HG03460 (cell line): Measurements from ENCODE around the gene QSOX2.

Experiments
- ATAC-seq: cut with Tn5 transposase; IDR thresholded peaks from one replicate; pipeline ENCODE4 v1.9.1; 2021; ENCODE audit not compliant: unreplicated experiment

The QSOX2 gene

DNA sequence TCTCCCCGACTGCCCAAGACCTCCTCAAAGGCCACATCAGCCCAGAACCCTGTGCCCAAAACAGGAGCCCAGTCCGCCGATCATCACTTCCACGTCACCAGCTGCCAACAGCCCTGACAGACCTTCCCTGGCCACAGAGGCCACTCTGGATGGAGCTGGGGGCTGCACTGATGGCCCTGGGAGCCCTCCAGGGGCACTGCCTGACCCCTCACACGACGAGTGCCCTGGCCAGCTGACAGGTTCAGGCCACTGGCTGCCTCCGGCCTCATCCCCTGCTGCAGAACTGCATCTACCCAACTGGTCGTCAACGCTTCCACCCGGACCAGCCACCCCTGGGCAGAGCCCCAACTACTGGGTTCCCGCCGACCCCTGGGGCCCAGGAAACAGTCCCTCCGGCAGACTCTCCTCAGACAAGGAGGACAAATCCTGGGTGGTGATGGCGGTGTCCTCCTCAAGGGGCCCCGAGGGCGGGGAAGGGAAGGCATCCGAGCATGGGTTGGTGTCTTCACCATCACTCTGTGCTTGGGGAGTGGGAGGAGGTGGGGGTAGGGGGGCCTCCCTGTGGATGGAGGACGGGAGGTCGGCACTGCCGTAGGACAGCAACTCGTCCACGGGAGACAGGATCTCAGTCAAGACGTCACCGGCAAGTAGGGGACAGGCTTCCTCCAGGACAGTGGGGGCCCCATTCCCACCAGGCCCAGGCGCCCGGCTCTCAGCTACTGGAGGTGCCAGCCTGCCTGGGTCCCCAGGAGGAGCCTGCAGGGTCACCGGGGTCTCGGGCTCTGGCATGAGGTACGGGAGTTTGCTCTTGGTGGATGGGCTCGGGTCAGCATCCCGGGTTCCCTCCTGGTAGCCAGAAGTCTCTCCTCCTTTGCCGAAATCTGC, 7.9 kb upstream of the QSOX2 start:
- ATAC-seq = no peak

DNA sequence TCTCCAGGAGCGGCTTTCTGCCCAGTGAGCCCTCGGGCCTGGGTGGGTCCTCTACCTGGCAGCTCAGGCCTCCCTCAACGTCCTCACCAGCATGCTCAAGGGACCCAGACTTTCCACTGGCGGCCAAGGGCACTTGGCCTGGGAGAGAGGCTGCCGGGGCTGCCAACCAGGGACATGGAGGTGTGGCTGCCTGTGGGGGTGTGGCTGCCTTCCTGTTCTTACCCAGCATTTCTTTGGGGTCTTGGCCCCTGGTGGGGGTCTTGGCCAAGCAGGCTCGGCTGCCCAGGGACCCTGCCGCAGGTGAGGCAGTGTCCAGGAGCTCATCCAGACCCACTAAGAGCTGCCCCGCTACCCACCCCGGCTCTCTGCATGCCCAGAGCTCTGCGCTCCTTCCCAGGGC, 7.2 kb upstream of the QSOX2 start:
- ATAC-seq = no peak

DNA sequence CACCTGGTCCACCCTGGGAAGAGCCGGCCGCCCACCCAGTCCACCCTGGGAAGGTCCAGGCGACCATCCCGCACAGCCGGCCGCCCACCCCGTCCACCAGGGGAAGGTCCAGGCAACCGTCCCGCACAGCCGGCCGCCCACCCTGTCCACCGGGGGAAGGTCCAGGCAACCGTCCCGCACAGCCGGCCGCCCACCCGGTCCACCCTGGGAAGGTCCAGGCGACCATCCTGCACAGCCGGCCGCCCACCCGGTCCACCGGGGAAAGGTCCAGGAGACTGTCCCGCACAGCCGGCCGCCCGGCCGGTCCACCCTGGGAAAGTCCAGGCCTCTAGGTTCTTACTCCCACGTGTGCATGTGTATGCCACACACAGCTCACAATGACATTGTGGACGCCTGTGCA, 6.7 kb upstream of the QSOX2 start:
- no peak for ATAC-seq

DNA sequence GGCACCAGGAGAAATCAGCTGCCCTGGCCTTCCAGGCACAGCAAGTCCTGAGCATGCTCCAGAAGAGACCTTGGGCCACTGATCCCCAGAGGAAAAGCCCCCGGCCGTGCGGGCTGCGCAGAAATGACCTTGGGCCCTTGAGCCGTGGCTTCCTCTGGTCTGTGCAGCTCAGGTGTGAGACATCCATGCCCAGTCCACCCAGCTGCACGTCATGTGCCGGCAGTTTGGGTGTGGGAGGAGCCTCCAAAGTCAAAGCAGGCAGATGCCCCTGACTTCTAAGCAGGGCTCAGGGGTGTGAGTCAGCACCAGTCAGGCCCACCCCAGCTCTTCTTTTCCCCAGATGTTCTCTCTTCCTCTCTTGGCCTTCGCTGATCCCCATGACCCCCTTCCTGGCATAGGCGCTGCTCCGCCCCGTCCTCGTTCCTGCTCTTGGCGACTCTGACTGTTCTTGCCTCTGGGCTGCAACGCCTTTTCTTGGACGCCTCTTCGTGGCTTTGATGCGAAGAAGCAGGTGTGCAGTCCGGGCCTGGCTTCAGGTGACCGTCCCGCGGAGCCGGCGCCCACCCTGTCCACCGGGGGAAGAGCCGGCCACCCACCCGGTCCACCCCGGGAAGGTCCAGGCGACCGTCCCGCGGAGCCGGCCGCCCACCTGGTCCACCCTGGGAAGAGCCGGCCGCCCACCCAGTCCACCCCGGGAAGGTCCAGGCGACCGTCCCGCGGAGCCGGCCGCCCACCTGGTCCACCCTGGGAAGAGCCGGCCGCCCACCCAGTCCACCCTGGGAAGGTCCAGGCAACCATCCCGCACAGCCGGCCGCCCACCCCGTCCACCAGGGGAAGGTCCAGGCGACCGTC, 5.9 kb upstream of the QSOX2 start:
- ATAC-seq = no peak

DNA sequence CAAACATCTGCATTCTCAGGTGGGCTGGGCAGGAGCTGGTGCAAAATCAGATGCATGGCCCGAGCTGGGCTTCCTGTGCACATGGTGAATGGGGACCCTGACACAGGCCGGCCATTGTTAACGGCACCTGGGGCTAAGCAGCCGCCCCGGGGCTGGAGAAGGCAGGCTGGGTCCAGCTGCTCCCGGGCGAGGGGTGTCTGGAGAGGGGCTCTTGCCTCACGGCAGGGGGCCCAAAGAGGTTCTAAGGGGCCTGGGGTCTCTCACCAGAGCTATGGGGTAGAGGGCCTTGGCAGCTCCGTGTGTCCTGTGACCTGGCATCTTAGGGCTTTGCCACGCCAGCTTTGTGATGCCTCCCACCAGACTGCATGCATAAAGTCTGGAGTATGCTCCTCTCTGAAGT, 5.1 kb upstream of the QSOX2 start:
- no peak for ATAC-seq

DNA sequence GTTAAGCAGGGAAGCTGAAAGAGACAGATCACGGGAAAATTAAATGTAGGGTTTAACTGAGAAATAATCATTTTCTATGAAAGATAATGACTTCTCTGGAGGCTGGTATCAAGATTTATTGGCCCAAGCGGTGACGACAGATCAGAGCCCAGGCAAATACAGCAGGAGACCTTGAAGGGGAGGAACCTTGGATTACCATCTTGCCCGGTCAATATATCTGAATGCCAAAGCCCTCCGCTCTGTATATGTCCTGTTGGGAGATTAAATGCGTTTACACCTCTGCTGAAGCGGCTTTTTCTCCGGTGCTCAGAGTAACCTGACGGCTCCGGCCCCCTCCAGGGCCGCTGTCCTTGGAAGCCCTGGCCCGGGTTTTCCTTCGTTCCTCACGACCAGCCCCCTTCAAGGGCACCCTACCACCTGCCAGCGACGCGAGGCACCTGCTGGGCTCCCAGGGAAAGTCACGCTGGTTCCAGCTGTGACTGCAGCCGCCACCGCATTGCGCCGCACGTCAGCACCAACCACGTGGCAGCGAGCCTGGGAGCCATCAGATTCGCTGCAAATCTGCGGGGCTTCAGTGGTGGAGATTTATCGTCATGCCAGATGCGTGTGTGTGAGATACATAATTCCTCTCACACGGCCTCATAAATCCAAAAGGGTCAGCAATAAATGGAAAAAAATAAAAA, 4.4 kb upstream of the QSOX2 start:
- ATAC-seq = no peak

DNA sequence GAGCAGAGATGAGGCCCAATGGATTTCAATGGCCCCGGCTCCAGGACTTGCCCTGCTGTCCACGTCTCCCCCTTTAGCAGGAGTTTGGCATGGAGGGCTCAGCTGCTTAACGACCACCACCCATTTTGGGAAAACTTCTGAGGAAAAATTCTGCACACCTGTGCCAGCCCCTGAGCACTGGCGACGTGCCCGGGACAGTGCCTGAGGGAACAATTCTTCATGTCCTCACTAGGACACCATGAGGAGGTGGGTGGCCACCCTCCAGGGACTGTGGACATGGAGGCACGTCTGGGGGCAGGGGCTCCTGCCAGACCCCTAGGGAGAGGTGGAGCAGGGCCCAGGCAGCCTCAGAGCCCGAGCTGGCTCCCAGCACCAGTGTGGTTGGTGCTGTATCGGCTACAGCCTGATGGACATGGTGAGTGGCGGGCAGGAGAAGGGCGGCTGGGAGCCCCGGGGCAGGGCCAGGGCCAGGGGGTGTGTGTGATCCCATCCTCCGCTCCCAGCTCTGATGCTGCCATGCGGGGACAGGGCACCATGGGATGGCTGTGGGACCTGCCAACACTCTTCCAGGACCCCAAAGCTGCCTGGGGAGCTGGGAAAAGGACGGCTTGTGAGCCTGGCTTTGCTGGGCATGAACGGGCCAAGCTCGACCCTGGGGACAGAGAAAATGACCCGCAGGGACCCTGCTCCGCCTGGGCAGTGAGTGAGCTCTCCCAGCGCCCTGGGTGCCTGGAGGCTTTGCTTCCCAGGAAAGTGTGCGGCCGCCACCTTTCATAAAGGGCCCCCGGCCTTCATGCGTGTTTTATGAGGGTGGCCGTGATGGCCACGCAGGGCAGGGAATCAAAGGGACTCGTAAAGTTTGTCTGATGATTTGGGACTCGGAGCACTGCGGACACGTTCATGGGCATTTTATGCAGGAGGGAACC, 3.6 kb upstream of the QSOX2 start:
- no peak for ATAC-seq

DNA sequence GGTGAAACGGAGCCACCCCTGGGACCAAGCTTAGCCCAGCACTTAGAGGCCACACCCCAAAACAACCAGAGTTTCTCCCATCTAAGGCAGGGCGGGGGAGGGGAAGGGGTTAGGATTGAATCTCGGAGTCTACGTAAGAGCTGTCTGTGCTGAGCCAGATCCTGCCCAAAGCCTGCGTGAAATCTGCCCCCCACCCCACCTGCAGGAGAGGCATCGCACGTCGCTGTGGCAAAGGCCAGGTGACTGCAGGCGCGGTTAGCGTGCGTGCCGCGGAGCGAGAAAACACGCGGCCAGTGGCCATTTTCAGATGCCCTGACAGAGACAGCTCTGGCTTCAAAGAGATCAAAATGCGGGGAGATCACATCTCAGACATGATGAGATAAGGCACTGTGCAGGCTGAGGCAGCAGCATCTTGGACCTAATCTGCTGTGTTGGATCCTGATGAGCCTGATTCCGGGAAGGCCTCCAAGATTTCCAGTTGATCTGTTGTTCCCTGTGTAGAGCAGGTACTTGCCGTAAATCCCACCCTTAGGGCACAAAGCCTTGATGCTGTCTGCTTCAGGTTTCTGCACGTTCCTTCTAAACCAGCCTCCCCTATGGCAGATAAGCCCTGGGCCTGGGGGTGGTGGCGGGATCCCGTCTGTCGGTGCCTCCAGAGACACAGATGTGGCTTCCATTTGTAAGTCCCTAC, 2.5 kb upstream of the QSOX2 start:
- no peak for ATAC-seq

DNA sequence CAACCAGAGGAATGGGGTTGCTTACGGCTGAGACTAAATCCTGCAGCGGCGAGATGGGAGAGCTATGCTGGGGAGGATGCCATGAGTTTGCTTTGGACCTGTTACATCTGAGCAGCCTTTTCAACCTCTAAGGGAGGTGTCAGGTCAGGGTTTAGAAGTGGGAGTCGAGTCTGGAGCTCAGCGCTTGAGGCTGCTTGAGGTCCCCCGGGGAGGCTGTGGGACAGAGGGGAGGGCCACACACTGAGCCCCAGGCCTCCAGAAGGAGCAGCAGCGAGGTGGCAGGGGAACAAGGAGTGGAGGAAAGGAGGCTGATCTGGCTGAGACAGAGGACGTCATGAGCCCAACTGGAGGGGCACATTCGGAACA, 1.9 kb upstream of the QSOX2 start:
- no peak for ATAC-seq

DNA sequence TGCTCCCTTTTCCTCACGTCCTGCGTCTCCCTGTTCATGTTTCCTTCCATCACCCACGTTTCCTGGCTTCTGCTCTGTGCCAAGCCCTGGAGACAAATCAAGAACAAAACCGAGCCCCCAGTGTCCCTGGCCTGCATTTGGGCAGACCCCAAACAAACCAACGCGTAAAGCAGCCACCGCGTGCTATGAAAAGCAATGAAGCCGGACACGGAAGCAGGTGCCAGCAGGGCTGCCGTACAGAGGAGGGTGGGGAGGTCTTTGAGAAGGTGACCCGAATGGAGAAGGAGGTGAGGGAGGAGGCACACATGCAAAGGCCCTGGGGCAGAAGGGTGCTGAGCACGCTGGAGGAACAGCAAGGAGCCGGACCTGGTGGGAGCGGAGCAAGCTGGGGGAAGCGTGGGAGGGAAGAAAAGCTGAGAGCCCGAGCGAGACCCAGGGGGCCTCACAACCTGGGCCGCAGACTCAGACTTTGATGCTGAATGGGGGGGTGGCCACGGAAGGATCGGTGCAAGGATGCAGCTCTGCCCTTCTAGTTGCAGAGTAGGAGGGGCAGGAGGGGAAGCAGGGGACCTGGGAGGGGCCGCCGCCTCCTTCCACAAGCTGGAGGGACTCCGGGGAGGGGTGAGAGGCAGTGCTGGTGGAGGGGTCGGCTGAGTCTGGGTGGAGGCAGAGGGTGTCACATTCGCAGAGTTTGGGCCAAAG, 1.4 kb upstream of the QSOX2 start:
- ATAC-seq = no peak

DNA sequence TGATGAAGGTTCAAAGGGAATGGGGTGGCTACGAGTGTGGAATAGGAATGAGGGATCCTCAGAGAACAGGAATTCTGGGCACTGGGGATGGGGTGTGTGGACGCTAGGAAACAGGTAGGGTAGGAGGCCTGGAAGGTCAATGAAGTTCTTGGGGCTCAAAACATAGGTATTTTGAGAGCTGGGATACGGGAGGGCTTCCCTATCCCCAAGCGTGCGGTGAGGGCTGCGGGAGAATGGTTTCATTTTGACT, 718 bp downstream of the QSOX2 start:
- no peak for ATAC-seq

DNA sequence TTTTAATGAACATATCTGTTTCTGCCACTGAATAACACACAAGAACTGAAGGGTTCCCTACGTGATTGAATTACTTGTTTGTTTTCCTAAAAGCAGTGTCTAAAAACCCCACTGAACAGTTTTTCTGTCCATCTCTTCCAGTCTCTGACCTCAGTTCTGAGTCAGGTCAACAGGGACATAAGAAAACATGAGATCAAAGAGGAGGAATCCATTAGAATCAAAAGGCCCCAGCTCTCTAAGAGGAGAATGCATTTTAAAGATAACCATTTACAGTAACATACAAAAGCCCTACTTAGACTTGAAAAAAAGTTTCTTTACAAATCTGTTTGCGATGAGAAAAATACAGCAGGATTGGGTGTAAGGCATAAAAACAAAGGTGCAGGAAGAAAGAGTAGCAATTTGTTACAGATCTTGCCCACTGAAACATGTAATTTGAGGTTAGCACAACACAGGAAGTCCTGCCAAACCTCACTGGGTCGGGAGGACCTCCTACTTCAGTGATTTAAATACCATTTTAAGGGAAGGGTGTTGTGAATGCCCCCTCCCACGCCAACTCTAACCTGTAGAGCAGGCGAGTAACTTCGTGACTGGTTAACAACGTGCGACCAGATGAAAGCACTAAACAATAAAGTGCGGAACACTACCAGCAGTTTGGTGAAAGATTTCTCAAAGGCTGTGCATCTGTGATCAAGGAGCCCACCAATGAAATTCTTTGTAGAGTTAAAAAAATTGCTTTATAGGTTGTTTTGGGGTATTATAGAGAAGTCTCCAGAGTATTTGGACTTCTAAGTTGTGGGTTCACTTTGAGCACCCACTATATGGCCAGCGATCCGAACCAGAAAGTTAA, 1.3 kb downstream of the QSOX2 start:
- peak; percentile 41 for ATAC-seq

DNA sequence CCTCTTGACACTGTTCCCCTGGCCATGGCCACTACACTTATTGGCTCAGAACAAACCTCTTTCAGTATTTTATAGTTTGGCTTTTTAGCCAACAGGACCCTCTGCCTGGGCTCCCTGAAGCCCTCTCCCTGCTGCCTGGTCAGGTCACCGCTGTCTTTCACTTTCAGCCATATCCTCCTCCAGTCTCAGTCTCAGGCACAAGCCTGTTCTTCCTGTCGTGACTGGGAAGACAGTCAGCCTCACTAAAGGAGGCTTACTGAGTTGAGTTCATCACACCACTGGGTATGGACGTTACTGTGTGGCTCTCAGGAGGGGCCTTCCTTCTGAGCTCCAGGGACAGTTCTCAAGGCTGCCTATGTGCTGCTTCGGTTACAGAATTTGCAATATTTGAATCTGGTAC, 2.0 kb downstream of the QSOX2 start:
- ATAC-seq = no peak

DNA sequence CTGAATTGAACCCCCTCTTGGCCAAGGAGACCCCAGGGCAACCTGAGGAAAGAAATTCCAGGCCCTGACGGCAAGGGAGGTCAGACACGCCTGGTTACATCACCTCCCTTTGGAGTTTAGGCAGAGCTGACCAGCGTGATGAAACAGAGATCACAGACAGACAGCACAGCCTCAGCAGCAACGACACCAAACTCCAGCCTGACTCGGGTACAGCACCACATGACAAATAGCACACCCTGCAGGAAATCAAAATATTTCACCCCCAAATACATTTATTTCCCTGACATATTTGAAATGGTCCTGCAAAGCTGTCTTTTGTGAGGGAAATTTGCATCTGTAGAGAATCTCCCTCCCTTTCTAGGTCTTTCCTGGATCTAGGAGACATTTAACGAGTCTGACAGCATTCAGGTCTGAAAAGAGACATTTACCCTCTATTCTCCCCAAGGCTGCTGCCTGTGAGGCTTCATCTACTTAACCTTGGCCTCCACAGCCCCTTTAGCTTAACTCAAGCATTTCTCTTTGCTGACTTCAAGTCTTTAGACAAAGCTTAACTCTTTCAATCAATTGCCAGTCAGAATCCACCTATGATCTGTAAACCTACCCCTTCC, 2.6 kb downstream of the QSOX2 start:
- ATAC-seq = no peak

DNA sequence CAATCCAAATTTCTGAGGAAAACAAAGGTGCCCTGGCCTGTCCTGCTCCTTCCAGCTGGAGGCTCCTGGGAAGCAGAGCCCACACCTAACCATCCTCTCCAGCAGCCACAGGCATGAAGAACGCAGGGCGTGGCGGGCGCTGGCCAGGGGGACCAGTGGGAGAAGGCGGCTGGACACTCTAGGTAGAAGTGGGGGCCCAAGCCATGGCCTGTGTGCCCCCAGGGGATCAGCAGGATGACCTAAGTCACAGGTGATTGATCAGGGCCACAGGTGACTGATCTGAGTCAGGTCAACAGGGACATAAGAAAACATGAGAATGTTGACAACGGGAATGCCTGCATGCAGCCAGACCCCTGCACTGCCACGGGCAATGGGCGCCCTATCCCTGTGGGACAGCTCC, 3.4 kb downstream of the QSOX2 start:
- ATAC-seq = no peak

DNA sequence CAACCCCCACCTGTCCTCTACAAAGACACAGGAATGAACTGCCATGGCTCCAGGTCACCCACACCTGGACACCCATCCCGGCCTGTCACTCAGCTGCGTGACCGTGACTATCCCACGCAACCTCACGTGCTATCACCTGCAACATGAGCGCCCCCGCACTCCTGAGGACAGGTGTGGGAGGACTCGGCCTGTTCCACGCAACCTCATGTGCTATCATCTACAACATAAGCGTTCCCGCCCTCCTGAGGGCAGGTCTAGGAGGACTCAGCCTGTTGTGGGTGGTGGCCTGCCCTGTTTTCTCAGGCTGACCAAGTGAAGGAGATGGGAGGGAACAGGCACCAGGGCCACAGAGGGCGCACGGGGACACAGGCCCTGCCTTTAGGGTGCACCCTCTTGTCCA, 4.1 kb downstream of the QSOX2 start:
- no peak for ATAC-seq

DNA sequence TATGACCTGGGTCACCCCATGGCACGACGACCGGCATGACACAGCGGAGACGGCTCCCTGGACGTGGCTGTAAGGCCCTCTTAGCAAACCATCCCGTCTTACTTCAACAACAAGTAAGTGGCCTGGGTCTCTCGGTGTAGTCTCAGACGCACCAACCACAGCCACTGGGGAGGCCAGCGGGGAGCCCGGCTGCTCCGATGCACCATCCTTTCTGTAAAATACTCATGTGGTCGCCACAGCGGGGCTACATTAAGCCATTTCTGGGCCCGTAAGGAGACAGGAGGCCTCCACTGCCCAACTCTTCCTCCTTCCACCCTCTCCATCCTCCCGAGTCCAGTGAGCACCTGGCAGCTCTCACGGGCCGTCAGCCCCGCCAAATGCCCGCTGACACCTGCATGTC, 4.7 kb downstream of the QSOX2 start:
- ATAC-seq = no peak

DNA sequence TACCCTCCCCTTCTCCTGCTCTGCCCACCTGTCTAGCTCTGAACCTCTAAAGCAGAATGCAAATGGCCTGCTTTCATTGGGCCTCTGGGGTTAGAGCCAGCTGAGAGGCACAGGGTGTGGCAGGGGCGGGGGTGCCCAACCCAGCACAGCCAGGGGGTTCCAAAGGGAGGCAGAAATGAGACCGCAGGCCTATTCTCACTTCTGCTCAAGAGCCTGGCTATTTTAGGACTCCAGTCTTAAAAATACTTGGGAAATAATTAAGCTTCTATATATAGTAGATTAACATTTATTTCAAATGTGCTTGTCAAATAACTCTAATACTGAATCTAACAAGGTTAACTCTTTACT, 5.7 kb downstream of the QSOX2 start:
- ATAC-seq = no peak
